Effector CD8-positive, alpha-beta T cell (primary cell): ENCODE measurements around the gene ACAA2.

ENCODE experiments used
- DNase-seq: peaks from one replicate; lab custom pipeline; 2025; lab: John Stamatoyannopoulos, UW

Gene ACAA2

DNA sequence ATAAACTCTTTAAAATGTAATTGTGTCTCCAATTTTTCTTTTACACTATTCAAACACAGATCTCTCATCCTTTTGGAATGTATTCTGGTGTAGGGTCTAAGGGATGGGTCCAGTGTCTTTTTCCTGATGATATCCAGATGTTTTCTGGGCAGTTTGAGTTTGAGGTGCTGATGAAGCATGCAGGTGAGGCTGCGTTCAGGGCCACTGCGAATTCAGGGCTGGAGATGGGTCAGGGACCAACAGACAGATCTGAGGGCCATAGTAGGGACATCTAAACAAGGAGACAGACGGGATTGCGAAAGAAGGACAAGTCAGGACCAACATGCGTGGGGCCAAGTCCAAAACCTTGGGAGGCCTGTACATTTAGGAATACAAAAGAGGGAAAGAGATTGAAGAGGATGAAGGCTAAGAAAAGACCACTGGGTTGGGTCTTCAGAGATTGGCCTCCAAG, 70.2 kb downstream of the ACAA2 start:
- no peak for DNase-seq

DNA sequence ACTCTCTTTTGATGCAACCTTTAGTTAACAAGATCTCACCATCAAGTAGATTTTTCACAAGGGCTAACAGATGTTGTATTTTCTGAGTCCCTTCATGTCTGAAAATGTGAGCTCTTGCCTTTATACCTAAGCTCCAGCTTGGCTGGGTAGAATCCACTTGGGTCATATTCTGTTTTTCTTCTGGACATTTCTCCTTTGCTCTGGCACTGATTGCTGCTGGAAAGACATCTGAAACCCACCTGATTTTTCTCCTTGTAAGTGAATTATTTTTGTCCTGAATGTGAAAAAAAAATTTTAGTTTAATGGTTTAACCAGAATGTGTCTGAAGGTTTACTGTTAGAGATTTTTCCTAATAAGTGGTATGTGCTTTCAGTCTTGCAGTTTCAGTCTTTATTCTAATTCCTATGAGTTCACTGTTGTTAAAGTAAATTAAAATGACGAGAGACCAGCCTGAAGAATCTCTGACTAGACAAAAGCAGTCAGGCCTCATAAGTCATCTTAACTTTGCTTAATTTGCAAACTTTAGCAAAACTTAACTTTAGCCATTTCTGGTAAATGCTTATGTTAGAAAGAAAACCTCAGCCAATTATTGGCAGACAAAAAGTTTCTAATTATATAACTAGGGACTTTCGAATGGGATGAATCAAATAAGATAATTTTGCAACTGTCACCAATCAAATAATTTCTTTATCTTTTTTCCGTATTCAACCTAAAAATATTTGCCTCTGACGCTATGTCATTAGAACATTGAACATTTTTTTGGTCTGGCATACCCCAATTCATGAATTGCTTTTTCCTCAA, 70.8 kb downstream of the ACAA2 start:
- no peak for DNase-seq

DNA sequence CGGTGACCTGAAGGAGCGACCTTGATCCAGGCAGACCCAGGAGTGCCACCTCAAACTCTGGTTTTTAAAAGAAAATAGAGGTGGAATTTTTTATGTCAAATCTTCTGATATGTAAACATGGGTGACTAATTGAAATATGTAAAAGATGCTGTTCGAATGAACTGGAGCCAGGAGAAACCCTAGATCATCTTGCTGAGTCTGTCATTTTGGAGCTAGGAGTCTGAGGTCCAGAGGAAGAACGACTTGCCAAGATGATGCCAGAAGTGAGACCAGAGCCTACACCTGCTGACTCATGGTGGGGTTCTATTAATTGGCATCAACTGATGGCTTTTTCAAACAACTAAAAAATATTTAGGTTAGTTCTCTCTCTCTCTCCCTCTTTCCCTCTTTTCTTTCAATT, 74.1 kb downstream of the ACAA2 start:
- no peak for DNase-seq

DNA sequence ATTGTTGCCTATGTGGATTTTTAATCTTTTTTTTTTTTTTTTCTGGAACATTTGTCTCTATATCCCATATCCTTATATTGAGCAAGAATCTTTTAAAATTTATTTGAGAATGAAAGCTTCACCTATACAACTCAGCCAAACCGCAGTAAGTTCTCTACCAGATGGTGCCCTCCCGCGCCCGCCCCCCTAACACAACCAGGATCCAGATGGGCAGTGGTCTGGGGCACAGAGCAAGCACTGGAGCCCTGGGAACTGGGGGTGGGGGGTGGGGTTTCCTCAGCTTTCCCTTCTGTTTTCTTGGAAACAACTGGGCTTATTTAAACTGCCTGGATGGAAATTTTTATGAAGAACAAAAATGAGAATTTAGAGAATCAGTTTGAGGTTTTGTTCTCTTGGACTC, 74.6 kb downstream of the ACAA2 start:
- no peak for DNase-seq

DNA sequence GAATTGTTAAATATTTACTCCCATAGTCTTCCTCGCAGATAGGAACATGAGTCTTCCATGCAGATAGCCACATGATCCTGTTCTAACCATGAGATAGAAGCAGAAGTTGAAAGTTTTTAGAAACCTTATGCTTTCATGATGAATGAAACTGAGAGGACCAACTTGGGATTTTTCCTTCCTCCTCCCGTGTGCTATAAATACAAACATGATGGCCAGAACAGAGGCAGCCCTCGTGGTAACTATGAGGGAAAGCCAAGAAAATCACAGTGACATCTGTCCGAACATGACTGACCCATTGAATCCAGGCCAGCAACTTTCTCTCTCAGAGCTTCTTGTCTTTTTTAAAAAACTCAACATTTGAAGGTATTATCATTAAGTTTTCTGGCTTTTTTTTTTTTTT, 78.5 kb downstream of the ACAA2 start:
- DNase-seq, result no peak

DNA sequence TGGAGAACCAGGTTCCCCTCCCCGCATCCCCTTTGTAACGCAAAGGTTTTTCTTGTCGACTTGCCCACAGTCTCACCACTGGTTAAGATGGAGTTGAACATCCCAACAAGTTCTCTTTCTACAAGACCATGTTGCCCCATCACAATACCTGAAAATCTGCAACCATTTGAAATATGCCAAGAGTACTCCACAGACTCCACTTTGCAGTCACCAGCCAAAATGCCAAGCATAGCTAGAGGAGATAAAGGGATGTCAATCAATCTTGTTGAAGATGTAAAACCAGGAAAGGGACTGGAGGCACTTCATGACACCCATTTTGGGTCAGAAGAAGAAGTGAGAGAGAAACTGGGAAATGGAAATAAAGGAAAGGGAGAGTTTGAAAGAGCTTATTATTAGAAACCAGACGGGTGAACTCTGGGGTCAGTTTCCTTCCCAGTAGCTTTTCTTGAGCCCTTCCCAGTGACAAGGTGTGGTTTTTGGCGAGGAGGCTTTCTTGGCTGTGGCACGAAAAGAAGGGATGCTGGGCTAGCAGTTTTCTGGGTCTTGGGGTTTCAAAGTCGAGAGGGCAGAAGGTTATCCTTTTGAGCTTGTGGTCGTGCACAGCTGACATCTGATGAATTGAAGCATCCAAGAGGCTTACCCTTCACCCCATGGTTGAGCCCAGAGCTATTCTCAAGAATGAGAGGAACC, 79.3 kb downstream of the ACAA2 start:
- DNase-seq, result no peak

DNA sequence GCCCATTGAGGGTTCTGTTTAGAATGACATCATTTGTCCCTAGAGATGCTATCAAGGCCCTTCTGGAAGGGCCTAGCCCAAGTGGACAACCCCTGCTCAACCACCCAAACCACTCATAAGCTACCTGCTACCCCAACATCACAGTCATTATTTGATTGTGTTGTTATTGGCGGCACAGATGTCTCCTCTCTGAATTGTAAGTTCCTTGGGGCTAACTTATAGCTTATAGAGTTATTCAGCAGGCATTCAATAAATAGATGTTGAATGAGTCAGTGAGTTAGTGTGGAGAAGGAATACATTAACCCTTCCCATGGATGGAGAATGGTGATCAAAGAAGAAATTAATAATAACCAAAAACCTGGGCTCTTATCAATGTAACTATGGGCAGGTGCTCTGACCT, 80.0 kb downstream of the ACAA2 start:
- no peak for DNase-seq
